Astrocyte (in vitro differentiated cells and primary cell): Measurements from ENCODE around the gene ASB16.

Source experiments
- EZH2 ChIP-seq: IDR thresholded peaks from 2 replicates; pipeline ENCODE4 v1.6.1; 2012; ENCODE audit warnings: mild to moderate bottlenecking, low read length, inconsistent platforms; ENCODE audit not compliant: insufficient read depth
- TF ChIP-seq, protein P1 (sequence below): IDR thresholded peaks from 2 replicates; pipeline ENCODE4 v1.5.1; 2011; ENCODE audit warnings: low read depth, mild to moderate bottlenecking, inconsistent platforms, low read length, moderate library complexity; ENCODE audit not compliant: insufficient read depth

- TF ChIP-seq, protein P1, sequence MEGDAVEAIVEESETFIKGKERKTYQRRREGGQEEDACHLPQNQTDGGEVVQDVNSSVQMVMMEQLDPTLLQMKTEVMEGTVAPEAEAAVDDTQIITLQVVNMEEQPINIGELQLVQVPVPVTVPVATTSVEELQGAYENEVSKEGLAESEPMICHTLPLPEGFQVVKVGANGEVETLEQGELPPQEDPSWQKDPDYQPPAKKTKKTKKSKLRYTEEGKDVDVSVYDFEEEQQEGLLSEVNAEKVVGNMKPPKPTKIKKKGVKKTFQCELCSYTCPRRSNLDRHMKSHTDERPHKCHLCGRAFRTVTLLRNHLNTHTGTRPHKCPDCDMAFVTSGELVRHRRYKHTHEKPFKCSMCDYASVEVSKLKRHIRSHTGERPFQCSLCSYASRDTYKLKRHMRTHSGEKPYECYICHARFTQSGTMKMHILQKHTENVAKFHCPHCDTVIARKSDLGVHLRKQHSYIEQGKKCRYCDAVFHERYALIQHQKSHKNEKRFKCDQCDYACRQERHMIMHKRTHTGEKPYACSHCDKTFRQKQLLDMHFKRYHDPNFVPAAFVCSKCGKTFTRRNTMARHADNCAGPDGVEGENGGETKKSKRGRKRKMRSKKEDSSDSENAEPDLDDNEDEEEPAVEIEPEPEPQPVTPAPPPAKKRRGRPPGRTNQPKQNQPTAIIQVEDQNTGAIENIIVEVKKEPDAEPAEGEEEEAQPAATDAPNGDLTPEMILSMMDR, result peak; percentile 37
- TF ChIP-seq EZH2, result no peak
These were observed 47.0 kb upstream of the ASB16 start, which contains the start of gene HDAC5 for GRCh38 chr17:44123356-44124117.
